NCI-H1105 treated with DMSO at 0.1 percent for 48 hours (cell line): ENCODE measurements around the gene ZNF200.
"Not testable (repeated sequence)": the region's sequence is repeated elsewhere in the genome, so short reads cannot be mapped to it uniquely, and the experiment has no call there.

Experiments
- DNase-seq: peaks from one replicate; lab custom pipeline; 2025; lab: John Stamatoyannopoulos, UW

The ZNF200 gene

DNA sequence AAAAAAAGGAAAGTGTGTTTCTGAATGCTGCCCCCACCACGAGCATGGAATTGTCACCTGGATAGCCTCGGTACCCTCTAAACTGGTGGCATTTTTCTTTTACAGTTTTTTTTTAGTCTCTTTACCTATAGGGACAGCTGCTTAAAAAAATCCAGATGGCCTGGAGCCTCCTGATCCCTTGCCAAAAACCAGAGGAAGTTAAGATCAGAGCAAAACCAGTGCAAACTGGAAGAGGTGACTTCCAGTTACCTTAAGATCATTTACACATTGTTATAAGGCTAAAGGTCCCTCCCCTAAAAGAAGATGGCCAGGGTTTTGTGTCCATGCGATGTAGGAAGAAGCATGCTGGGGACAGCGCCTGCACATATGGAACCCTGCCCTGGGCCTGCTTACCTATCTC lies 18.0 kb upstream of the ZNF200 start:
- no peak for DNase-seq

DNA sequence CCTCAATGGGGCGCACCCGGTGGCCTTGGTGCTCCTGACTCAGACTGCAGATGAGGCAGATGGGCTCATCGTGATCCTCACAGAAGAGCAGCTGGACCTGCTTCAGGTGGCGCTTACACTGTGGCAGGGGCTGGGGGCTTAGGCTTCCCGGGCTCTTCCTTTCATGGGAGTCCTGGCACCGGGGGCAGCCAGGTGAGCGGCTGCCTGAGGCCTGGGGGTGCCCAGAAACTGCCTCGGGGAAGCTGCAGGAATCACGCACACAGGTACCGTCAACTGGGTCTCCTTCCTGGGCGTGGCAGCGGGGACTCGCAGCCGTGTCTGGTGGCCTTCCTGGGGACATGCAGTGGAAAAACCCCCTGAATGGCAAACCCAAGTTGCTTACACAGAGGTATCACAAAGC lies 14.5 kb upstream of the ZNF200 start:
- DNase-seq: no peak

- no peak for DNase-seq
Observed at GRCh38 chr16:3249020-3249419, 14.1 kb upstream of the ZNF200 start.

GRCh38 chr16:3248596-3248995 lies 13.6 kb upstream of the ZNF200 start:
- no peak for DNase-seq

GRCh38 chr16:3246876-3247275 lies 11.9 kb upstream of the ZNF200 start:
- DNase-seq: no peak

DNA sequence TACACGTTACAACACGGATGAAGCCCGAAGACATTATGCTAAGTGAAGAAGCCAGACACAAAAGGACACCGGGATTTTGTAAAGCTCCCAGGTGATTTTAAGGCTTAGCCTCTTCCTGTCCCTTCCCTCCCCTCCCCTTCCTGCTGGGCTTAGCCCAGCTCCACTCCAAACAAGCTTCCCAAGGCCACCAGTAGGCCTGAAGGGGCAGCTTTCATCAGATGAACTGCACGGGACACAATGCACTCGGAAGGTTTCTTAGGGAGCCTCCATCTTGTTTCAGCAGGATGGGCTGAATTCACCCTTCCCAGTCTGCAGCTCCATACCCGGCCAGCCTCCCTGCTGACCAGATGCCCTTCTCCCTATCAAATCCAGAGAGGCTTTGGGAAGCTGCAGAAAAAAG lies 11.0 kb upstream of the ZNF200 start:
- no peak for DNase-seq

GRCh38 chr16:3243882-3244281 lies 8.9 kb upstream of the ZNF200 start:
- DNase-seq: no peak

- no peak for DNase-seq
Observed at GRCh38 chr16:3242709-3243108, 7.8 kb upstream of the ZNF200 start.

- DNase-seq: no peak
Observed at GRCh38 chr16:3241761-3242160, 6.8 kb upstream of the ZNF200 start.

DNA sequence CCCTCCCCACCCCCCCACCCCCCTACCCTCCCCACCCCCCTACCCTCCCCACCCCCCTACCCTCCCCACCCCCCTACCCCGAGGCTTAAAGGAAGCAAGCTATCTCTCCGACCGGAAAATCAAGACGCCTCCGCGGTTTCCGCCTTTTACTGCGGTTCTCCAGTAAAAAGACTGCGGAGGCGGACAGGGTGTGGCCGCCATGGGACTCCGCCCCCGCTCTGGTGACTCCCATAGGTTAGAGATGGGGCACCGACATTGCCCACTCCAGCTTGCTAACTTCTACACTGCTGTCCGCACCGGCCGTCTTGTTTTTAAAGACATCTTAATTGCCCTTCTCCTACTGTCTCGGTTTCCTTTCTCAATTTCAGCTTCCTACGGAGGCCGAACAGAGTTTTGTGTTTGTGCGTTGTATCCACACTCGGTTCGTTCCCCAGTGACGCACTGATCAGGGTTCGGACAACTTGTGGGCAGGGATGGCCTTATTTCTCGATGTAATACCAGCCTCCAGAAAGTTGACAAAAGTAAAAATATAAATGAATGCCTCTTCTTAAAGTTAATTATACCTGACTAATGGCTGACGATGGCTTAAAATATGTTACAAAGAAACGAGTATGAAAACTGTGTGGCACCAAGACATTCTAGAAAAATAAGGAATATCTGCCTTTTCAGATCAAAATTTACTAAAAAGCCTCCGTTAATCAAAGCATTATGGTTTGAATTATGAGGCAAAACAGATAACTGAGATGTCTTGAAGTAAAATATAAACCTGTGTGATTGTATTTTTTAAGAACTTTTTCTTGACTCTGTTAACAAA lies 1.1 kb upstream of the ZNF200 start:
- no peak for DNase-seq

DNA sequence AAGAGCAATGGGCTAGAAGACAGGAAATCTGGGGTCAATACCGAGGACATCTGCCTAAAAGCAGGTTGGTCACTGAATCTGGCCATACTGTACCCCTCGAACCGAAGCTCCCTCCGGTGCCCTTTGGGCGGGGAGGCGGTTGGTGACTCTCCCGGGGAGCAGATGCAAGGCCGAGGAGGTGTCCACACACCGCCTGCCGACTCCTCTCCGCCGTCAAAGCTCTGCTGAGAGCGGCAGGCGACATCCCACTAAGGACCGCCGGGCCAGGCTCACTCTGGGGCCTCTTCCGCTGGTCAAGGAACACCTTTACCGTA lies 458 bp downstream of the ZNF200 start:
- DNase-seq: no peak

GRCh38 chr16:3223913-3224515 lies 10.9 kb downstream of the ZNF200 start:
- DNase-seq: no peak

DNA sequence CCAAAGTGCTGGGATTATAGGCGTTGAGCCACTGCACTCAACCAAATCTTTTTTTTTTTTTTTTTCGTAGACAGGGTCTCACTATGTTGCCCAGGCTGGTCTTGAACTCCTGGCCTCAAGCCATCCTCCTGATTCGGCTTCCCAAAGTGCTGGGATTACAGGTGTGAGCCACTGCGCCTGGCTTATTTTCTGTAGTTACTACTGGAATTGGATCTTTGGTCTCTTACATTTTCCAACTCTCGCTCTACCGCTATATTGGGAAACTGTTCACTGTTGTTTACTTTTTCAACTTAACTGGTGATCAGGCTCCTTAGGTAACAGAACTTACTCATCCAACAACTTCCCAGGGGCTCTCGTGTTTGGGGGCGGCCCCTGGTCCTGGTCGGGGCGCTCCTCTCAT lies 14.1 kb downstream of the ZNF200 start:
- DNase-seq: no peak

DNA sequence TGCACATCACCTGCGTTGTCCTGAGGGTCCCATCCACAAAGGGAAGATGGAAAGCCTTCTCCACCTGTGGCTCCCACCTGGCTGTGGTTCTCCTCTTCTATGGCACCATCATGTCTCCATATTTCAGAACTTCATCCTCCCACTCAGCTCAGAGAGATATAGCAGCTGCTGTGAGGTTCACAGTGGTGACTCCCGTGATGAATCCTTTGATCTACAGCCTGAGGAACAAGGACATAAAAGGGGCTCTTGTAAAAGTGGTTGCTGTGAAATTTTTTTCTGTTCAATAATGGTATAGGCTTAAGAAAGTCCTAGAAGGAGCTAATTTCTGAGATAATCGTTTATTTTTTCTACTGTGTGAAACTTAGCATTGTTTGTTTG lies 18.7 kb downstream of the ZNF200 start:
- no peak for DNase-seq

GRCh38 chr16:3215601-3216262 lies 19.2 kb downstream of the ZNF200 start:
- no peak for DNase-seq

- DNase-seq: no peak
Observed at GRCh38 chr16:3214904-3215600, 19.9 kb downstream of the ZNF200 start.

GRCh38 chr16:3212567-3212966 lies 22.4 kb downstream of the ZNF200 start:
- no peak for DNase-seq

GRCh38 chr16:3212006-3212405 lies 23.0 kb downstream of the ZNF200 start:
- DNase-seq: no peak

GRCh38 chr16:3207086-3207953 lies 27.6 kb downstream of the ZNF200 start:
- DNase-seq: no peak

DNA sequence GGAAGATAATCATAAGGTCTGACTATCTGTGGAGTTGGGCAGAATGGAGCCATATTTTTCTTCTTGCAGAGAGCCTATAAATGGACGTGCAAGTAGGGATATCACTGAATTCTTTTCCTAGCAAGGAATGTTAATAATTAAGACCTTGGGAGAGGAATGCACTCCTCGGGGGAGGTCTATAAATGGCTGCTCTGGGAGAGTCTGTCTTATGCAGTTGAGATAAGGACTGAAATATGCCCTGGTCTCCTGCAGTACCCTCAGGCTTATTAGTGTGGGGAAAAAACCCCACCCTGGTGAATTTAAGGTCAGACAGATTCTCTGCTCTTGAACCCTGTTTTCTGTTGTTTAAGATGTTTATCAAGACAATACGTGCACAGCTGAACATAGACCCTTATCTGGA lies 29.0 kb downstream of the ZNF200 start:
- DNase-seq: not testable (repeated sequence)

DNA sequence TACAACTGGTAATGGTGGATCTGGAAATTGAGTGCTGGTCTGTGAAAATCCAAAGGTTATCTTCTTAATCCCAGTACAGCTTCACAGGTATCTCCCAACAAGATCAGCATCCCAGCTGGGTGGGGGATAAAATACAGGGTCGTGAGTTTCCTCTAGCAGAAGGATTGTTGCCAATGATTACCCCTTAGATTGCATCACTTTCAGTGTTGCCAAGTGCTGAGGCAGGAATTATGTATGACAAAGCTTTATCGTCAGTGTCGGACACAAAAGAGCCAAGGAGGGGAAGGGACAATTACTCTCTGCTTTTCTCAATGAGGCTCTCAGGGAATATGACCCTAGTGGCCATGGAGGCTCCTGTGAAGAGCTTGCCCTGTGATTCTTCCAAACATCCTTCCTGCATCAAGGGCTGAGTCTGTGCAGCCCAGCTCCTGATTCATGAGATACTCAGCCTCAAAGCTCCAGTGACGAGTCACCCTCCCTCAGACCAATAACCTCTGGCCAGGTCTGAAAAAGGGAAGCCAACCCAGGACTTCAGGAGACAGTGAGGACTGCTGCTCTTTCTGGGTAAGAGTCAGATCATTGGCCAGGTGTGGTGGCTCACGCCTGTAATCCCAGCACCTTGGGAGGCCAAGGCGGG lies 31.9 kb downstream of the ZNF200 start:
- no peak for DNase-seq
